RWPE2 (cell line): ENCODE data around the gene ADA.

Experiments
- ATAC-seq: fragments of 200-7000 bp; cut with Tn5 transposase; 3 replicates; pipeline ENCODE4 v1.9.1; 2021; ENCODE audit warnings: low read depth
- DNase-seq: peaks from one replicate; pipeline ENCODE4 v3.0.0-alpha.2; 2020; ENCODE audit warnings: low spot score
- H3K27ac ChIP-seq: fragments of 450-650 bp; 2 replicates; pipeline ENCODE4 v1.5.1; 2017; ENCODE audit warnings: mild to moderate bottlenecking; ENCODE audit not compliant: poor library complexity, severe bottlenecking
- H3K27me3 ChIP-seq: fragments of 250-450 bp; sonication (Bioruptor Pico); 2 replicates; pipeline ENCODE4 v1.5.1; 2021; ENCODE audit warnings: mild to moderate bottlenecking, moderate library complexity; ENCODE audit not compliant: insufficient read depth, poor library complexity, severe bottlenecking
- H3K36me3 ChIP-seq: fragments of 250-450 bp; sonication (Bioruptor Pico); 2 replicates; pipeline ENCODE4 v1.5.1; 2020; ENCODE audit warnings: low read depth, mild to moderate bottlenecking, moderate library complexity
- H3K4me1 ChIP-seq: fragments of 250-450 bp; sonication (Bioruptor Pico); 2 replicates; pipeline ENCODE4 v1.5.1; 2021; ENCODE audit warnings: mild to moderate bottlenecking, moderate library complexity; ENCODE audit not compliant: insufficient read depth, poor library complexity, severe bottlenecking
- H3K4me3 ChIP-seq: fragments of 250-450 bp; sonication (Bioruptor Pico); 2 replicates; pipeline ENCODE4 v1.5.1; 2021; ENCODE audit warnings: mild to moderate bottlenecking, moderate library complexity; ENCODE audit not compliant: severe bottlenecking
- H3K9me3 ChIP-seq: fragments of 250-450 bp; sonication (Bioruptor Pico); 2 replicates; pipeline ENCODE4 v1.5.1; 2021; ENCODE audit warnings: mild to moderate bottlenecking, moderate library complexity; ENCODE audit not compliant: severe bottlenecking
- CTCF ChIP-seq: fragments of 450-650 bp; IDR thresholded peaks from one replicate; pipeline ENCODE4 v1.5.1; 2017; ENCODE audit warnings: mild to moderate bottlenecking, moderate library complexity; ENCODE audit not compliant: poor library complexity, severe bottlenecking

The ADA gene

GRCh38 chr20:44686934-44687333 lies 35.4 kb upstream of the ADA start:
- H3K4me3 ChIP-seq: no peak overlapping the region
- DNase-seq (no peak), ATAC-seq (no peak)
- no peaks in the 10 kb centered on the region for H3K4me1 ChIP-seq
- no peaks in the 10 kb centered on the region for H3K27me3 ChIP-seq
- H3K27ac ChIP-seq: no peak overlapping the region
- no peaks in the 10 kb centered on the region for H3K36me3 ChIP-seq
- TF ChIP-seq CTCF: no peak
- H3K9me3 ChIP-seq: peaks cover 3% of the 10 kb centered on the region

- H3K36me3 ChIP-seq: no peaks in the 10 kb centered on the region
- peak; percentile 70 for DNase-seq
- H3K27me3 ChIP-seq: no peaks in the 10 kb centered on the region
- no peak overlapping the region for H3K27ac ChIP-seq
- TF ChIP-seq CTCF: no peak
- no peaks in the 10 kb centered on the region for H3K4me1 ChIP-seq
- ATAC-seq: peak; percentile 2; the same call in 1 of the 3 replicates
- no peaks in the 10 kb centered on the region for H3K9me3 ChIP-seq
- H3K4me3 ChIP-seq: no peak overlapping the region
Observed at GRCh38 chr20:44684047-44684967, 32.8 kb upstream of the ADA start.

- H3K27ac ChIP-seq: no peak overlapping the region
- no peaks in the 10 kb centered on the region for H3K9me3 ChIP-seq
- H3K36me3 ChIP-seq: no peaks in the 10 kb centered on the region
- H3K27me3 ChIP-seq: no peaks in the 10 kb centered on the region
- H3K4me1 ChIP-seq: peaks cover 2% of the 10 kb centered on the region
- DNase-seq (peak; percentile 83), ATAC-seq (peak; percentile 84)
- H3K4me3 ChIP-seq: no peak overlapping the region
- peak; percentile 100 for TF ChIP-seq CTCF
Observed at GRCh38 chr20:44683263-44684046, 32.0 kb upstream of the ADA start.

- DNase-seq (no peak), ATAC-seq (no peak)
- Histone ChIP-seq H3K4me3 (no peak overlapping the region), H3K4me1 (peaks cover 11% of the 10 kb centered on the region), H3K27ac (no peak overlapping the region), H3K36me3 (no peaks in the 10 kb centered on the region), H3K27me3 (no peaks in the 10 kb centered on the region), H3K9me3 (no peaks in the 10 kb centered on the region)
- no peak for TF ChIP-seq CTCF
Observed at GRCh38 chr20:44681796-44682566, 30.5 kb upstream of the ADA start.
